ENCODE results near the gene FOXO1. TPM values are rescaled to one million over a fixed set of nuclear protein-coding genes. Genes with fewer than 3 reads are reported as not detected.

The FOXO1 gene
- total RNA-seq, 1 donor from 2014 or later, result 13.2 TPM

GRCh38 chr13:40670307-40670706 is 3.9 kb upstream of the FOXO1 start:
- H3K9me3 ChIP-seq (replicated peaks), result no peaks in the 10 kb centered on the region
- H3K4me3 ChIP-seq, result no peak overlapping the region
- H3K27ac ChIP-seq (replicated peaks), result no peak overlapping the region
- intact Hi-C loops (cut with micrococcal nuclease), result no loop called here
- no peaks in the 10 kb centered on the region for H3K36me3 ChIP-seq
- H3K4me1 ChIP-seq, result peaks cover 38% of the 10 kb centered on the region
- no peaks in the 10 kb centered on the region for H3K27me3 ChIP-seq (ENCODE audit: low read depth)
- no peak for TF ChIP-seq CTCF (IDR thresholded peaks at IDR 0.05; ENCODE audit: borderline replicate concordance)
- DNase-seq, result no peak

- Histone ChIP-seq H3K9me3 (replicated peaks) (no peaks in the 10 kb centered on the region), H3K4me3 (peak overlapping the region; percentile 95), H3K4me1 (peaks cover 57% of the 10 kb centered on the region), H3K27me3 (ENCODE audit: low read depth) (no peaks in the 10 kb centered on the region), H3K36me3 (no peaks in the 10 kb centered on the region), H3K27ac (replicated peaks) (peak overlapping the region; percentile 99)
- intact Hi-C loops (cut with micrococcal nuclease), result loop anchor here (10.0 kb wide), 1 partner anchor 84 kb away; no protein-coding TSS in a partner anchor
- TF ChIP-seq CTCF (IDR thresholded peaks at IDR 0.05; ENCODE audit: borderline replicate concordance), result peak; percentile 68
- peak; percentile 62 for DNase-seq
Observed at GRCh38 chr13:40668335-40668734, 1.9 kb upstream of the FOXO1 start.

GRCh38 chr13:40667622-40667978 is 1.2 kb upstream of the FOXO1 start:
- Histone ChIP-seq H3K27me3 (ENCODE audit: low read depth) (no peaks in the 10 kb centered on the region), H3K36me3 (no peaks in the 10 kb centered on the region), H3K27ac (replicated peaks) (peak overlapping the region; percentile 99), H3K4me3 (peak overlapping the region; percentile 95), H3K4me1 (peaks cover 62% of the 10 kb centered on the region), H3K9me3 (replicated peaks) (no peaks in the 10 kb centered on the region)
- DNase-seq, result no peak
- intact Hi-C loops (cut with micrococcal nuclease), result loop anchor here (10.0 kb wide), 1 partner anchor 83 kb away; no protein-coding TSS in a partner anchor
- no peak for TF ChIP-seq CTCF (IDR thresholded peaks at IDR 0.05; ENCODE audit: borderline replicate concordance)

GRCh38 chr13:40666933-40667621 is 636 bp upstream of the FOXO1 start:
- peak overlapping the region; percentile 99 for H3K27ac ChIP-seq (replicated peaks)
- H3K9me3 ChIP-seq (replicated peaks), result no peaks in the 10 kb centered on the region
- peaks cover 62% of the 10 kb centered on the region for H3K4me1 ChIP-seq
- peak overlapping the region; percentile 95 for H3K4me3 ChIP-seq
- peak; percentile 36 for DNase-seq
- H3K36me3 ChIP-seq, result no peaks in the 10 kb centered on the region
- TF ChIP-seq CTCF (IDR thresholded peaks at IDR 0.05; ENCODE audit: borderline replicate concordance), result no peak
- H3K27me3 ChIP-seq (ENCODE audit: low read depth), result no peaks in the 10 kb centered on the region
- intact Hi-C loops (cut with micrococcal nuclease), result loop anchor here (10.0 kb wide), 1 partner anchor 82 kb away; no protein-coding TSS in a partner anchor

GRCh38 chr13:40665126-40666044 is 1.1 kb downstream of the FOXO1 start:
- peaks cover 79% of the 10 kb centered on the region for H3K4me1 ChIP-seq
- H3K27me3 ChIP-seq (ENCODE audit: low read depth), result no peaks in the 10 kb centered on the region
- H3K9me3 ChIP-seq (replicated peaks), result no peaks in the 10 kb centered on the region
- intact Hi-C loops (cut with micrococcal nuclease), result loop anchor here (10.0 kb wide), 1 partner anchor 81 kb away; no protein-coding TSS in a partner anchor
- no peaks in the 10 kb centered on the region for H3K36me3 ChIP-seq
- H3K27ac ChIP-seq (replicated peaks), result peak overlapping the region; percentile 99
- DNase-seq, result peak; percentile 54
- peak overlapping the region; percentile 95 for H3K4me3 ChIP-seq
- TF ChIP-seq CTCF (IDR thresholded peaks at IDR 0.05; ENCODE audit: borderline replicate concordance), result no peak
